Measurements from ENCODE around the gene AATK. TPM values are rescaled to one million over a fixed set of nuclear protein-coding genes. Genes with fewer than 3 reads are reported as not detected.

AATK gene
- total RNA-seq, 1 experiment from 2014 or later = 4.4 TPM

DNA sequence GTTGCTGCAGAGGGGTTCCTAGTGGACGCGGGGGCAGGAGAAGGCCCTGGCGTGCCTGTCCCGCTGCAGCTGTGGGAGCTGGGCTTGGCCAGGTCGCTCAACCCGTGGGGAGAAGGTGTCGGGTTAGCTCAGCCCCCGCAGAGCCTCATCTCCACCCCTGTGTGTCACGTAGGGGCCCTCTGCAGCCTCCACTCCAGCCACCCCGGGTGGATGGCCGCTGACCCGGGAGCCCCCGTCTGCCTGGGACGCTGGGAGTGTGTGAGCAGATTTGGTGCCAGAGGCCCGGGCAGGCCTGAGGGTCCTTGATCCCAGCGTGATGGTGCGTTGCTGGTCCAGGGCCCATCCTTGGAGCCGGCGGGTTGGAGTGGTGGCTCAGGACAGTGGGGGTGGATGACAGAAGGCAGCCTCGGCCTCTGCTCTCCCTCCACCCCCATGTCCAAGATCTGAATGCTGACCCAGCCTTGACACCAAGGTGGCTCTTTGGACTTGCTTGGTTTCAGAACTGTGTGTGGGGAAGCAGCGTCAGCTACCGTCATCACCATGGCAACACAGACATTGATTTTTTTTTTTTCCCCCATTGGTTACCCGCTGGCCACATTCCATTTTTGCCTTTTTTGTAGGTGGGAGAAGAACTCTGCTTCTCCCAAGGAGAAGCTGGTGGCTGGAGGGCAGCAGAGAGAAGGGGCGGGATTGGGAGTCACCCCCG is 95.3 kb downstream of the AATK start:
- Histone ChIP-seq H3K27ac (ENCODE audit: low read depth, low read length) (no peak overlapping the region; the same call in 1 of the 2 replicates), H2AFZ (ENCODE audit: low read depth, low read length, poor library complexity, severe bottlenecking) (no peak overlapping the region), H3K79me2 (ENCODE audit: insufficient read depth, low read length) (peaks cover 76% of the 10 kb centered on the region), H3K36me3 (ENCODE audit: control insufficient read depth in 1 of 2, insufficient read depth in 2 of 2, low read length in 2 of 2) (peaks cover 2 to 29% of the 10 kb centered on the region in 2 experiments; a peak in 3 of 4 replicates), H3K27me3 (ENCODE audit: insufficient read depth, low read length) (no peaks in the 10 kb centered on the region), H3K4me3 (replicated peaks in 1 of 2; ENCODE audit: low read depth in 1 of 2, low read length in 2 of 2) (no peak overlapping the region), H4K20me1 (ENCODE audit: insufficient read depth) (no peaks in the 10 kb centered on the region), H3K4me1 (ENCODE audit: control insufficient read depth in 1 of 2, insufficient read depth in 2 of 2, low read length in 2 of 2) (peaks cover 19 to 32% of the 10 kb centered on the region in 2 experiments), H3K9ac (ENCODE audit: low read length) (no peak overlapping the region), H3K9me3 (ENCODE audit: control insufficient read depth in 1 of 2, insufficient read depth in 1 of 2, low read depth in 1 of 2, low read length in 2 of 2) (no peaks in the 10 kb centered on the region), H3K9me2 (ENCODE audit: insufficient read depth) (no peaks in the 10 kb centered on the region), H3K4me2 (ENCODE audit: low read length) (0 out of 2 replicates have a peak overlapping the region, but pooled peaks have one; percentile 48)
- ChIA-PET RAD21 (ENCODE audit: low non-redundant PET in 1 of 2, low total read pairs in 2 of 2, uncharacterized antibody in 2 of 2, unreplicated experiment in 2 of 2) (no interaction called here), POLR2A (no interaction called here), CTCF (no interaction called here)
- DNase-seq (ENCODE audit: low read depth, low spot score) (no peak), ATAC-seq (no peak)
- BruUV-seq (replicated peaks) = no TSS peak
- TF ChIP-seq CEBPB (IDR thresholded peaks at IDR 0.05; ENCODE audit: low read depth) = no peak
- TF ChIP-seq, protein P1, sequence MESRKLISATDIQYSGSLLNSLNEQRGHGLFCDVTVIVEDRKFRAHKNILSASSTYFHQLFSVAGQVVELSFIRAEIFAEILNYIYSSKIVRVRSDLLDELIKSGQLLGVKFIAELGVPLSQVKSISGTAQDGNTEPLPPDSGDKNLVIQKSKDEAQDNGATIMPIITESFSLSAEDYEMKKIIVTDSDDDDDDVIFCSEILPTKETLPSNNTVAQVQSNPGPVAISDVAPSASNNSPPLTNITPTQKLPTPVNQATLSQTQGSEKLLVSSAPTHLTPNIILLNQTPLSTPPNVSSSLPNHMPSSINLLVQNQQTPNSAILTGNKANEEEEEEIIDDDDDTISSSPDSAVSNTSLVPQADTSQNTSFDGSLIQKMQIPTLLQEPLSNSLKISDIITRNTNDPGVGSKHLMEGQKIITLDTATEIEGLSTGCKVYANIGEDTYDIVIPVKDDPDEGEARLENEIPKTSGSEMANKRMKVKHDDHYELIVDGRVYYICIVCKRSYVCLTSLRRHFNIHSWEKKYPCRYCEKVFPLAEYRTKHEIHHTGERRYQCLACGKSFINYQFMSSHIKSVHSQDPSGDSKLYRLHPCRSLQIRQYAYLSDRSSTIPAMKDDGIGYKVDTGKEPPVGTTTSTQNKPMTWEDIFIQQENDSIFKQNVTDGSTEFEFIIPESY (IDR thresholded peaks at IDR 0.05; ENCODE audit: extremely low read depth, insufficient replicate concordance, low read length) = no peak
- TF ChIP-seq, protein P2, sequence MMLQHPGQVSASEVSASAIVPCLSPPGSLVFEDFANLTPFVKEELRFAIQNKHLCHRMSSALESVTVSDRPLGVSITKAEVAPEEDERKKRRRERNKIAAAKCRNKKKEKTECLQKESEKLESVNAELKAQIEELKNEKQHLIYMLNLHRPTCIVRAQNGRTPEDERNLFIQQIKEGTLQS (IDR thresholded peaks at IDR 0.05) = no peak
- TF ChIP-seq, protein P3, sequence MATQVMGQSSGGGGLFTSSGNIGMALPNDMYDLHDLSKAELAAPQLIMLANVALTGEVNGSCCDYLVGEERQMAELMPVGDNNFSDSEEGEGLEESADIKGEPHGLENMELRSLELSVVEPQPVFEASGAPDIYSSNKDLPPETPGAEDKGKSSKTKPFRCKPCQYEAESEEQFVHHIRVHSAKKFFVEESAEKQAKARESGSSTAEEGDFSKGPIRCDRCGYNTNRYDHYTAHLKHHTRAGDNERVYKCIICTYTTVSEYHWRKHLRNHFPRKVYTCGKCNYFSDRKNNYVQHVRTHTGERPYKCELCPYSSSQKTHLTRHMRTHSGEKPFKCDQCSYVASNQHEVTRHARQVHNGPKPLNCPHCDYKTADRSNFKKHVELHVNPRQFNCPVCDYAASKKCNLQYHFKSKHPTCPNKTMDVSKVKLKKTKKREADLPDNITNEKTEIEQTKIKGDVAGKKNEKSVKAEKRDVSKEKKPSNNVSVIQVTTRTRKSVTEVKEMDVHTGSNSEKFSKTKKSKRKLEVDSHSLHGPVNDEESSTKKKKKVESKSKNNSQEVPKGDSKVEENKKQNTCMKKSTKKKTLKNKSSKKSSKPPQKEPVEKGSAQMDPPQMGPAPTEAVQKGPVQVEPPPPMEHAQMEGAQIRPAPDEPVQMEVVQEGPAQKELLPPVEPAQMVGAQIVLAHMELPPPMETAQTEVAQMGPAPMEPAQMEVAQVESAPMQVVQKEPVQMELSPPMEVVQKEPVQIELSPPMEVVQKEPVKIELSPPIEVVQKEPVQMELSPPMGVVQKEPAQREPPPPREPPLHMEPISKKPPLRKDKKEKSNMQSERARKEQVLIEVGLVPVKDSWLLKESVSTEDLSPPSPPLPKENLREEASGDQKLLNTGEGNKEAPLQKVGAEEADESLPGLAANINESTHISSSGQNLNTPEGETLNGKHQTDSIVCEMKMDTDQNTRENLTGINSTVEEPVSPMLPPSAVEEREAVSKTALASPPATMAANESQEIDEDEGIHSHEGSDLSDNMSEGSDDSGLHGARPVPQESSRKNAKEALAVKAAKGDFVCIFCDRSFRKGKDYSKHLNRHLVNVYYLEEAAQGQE (IDR thresholded peaks at IDR 0.05; ENCODE audit: low read depth) = no peak
- TF ChIP-seq SP1 (IDR thresholded peaks at IDR 0.05; ENCODE audit: low read depth) = no peak
- intact Hi-C loops (cut with micrococcal nuclease) = no loop called here

Data from HCT116 (cell line).